Smooth muscle cell (in vitro differentiated cells): Measurements from ENCODE around the gene MYH9. TPM values are rescaled to one million over a fixed set of nuclear protein-coding genes. Genes with fewer than 3 reads are reported as not detected.

Experiments
- DNase-seq: peaks from one replicate; lab custom pipeline; 2025; ENCODE audit not compliant: unreplicated experiment; lab: John Stamatoyannopoulos, UW
- H2AFZ ChIP-seq: fragments of 200-600 bp; sonication (generic); 2 replicates; pipeline ENCODE4 v1.6.0; 2016; ENCODE audit warnings: antibody characterized with exemption, low read depth, mild to moderate bottlenecking
- H3F3A ChIP-seq: fragments of 200-600 bp; sonication (generic); 2 replicates; pipeline ENCODE4 v1.6.0; 2017; ENCODE audit warnings: antibody characterized with exemption, low read depth
- H3K27ac ChIP-seq: fragments of 200-600 bp; sonication (generic); 2 replicates; pipeline ENCODE4 v1.5.1; 2016; ENCODE audit warnings: low read depth, mild to moderate bottlenecking
- H3K27me3 ChIP-seq: fragments of 200-600 bp; sonication (generic); 2 replicates; pipeline ENCODE4 v1.6.1; 2016; ENCODE audit warnings: low read depth, mild to moderate bottlenecking
- H3K36me3 ChIP-seq: fragments of 200-600 bp; sonication (generic); 2 replicates; pipeline ENCODE4 v1.5.1; 2016; ENCODE audit warnings: low read depth
- H3K4me1 ChIP-seq: fragments of 200-600 bp; sonication (generic); 2 replicates; pipeline ENCODE4 v1.5.1; 2016; ENCODE audit warnings: low read depth
- H3K4me2 ChIP-seq: fragments of 200-600 bp; sonication (generic); 2 replicates; pipeline ENCODE4 v1.6.0; 2016; ENCODE audit warnings: mild to moderate bottlenecking
- H3K4me3 ChIP-seq: fragments of 200-600 bp; sonication (generic); 2 replicates; pipeline ENCODE4 v1.5.1; 2016; ENCODE audit warnings: mild to moderate bottlenecking
- H3K79me2 ChIP-seq: fragments of 200-600 bp; sonication (generic); 2 replicates; pipeline ENCODE4 v1.6.0; 2016; ENCODE audit warnings: low read depth, mild to moderate bottlenecking
- H3K9ac ChIP-seq: fragments of 200-600 bp; sonication (generic); 2 replicates; pipeline ENCODE4 v1.6.0; 2016; ENCODE audit warnings: low read depth
- H3K9me3 ChIP-seq: fragments of 200-600 bp; sonication (generic); replicated peaks from 2 replicates; pipeline ENCODE4 v1.5.1; 2016; ENCODE audit warnings: low read depth
- H4K20me1 ChIP-seq: fragments of 200-600 bp; sonication (generic); 2 replicates; pipeline ENCODE4 v1.6.0; 2016; ENCODE audit warnings: low read depth
- CTCF ChIP-seq: fragments of 200-600 bp; sonication (generic); IDR thresholded peaks from 2 replicates; pipeline ENCODE4 v1.5.1; 2017; ENCODE audit warnings: borderline replicate concordance, mild to moderate bottlenecking, antibody characterized with exemption; ENCODE audit not compliant: insufficient read depth, poor library complexity, severe bottlenecking
- WGBS: methylation state at CpG from one replicate; pipeline ENCODE4 v1.1.7; 2016; ENCODE audit warnings: low lambda C conversion rate; 5-methylcytosine and 5-hydroxymethylcytosine counted together
- polyA plus RNA-seq: library from polyadenylated mRNA; unstranded; fragments of >200 nt; fragmentation: Nextera tagmentation; extraction: Ambion mirVana; gene quantifications from 2 replicates; pipeline ENCODE4 v1.2.1, GENCODE V29; 2016
- total RNA-seq: library from RNA; depleted of rRNA; stranded (reverse); fragments of >200 nt; gene quantifications from 2 replicates; pipeline ENCODE4 v1.2.3, GENCODE V29; 2014

The MYH9 gene
- total and polyA plus RNA-seq, 2 experiments from 2014 or later: 350 to 361 TPM

DNA sequence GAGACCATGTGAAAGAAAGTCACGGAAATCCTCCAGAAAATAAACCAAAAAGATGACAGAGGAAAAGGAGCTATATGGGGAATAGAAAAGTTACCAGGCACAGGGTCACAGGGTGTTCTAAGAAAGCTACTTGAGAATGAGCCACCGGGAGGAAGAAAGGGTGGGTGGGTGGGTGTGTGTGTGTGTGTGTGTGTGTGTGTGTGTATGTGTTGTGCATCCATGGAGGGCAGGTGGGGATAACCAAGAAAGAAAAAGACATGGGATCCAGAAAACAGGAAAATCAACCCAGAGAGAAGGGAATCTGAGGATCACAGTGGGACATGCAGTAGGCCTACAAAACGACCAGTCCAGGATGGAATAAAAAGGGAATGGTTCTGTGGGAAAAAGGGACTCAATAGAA is 152.2 kb downstream of the MYH9 start:
- 88% methylated on average over 3 of the region's 3 CpGs for WGBS
- H3K9me3 ChIP-seq: no peaks in the 10 kb centered on the region
- H3K79me2 ChIP-seq: peaks cover 6% of the 10 kb centered on the region
- no peaks in the 10 kb centered on the region for H3K4me1 ChIP-seq
- no peaks in the 10 kb centered on the region for H3F3A ChIP-seq
- no peak overlapping the region for H3K4me3 ChIP-seq
- TF ChIP-seq CTCF: no peak
- H3K36me3 ChIP-seq: no peaks in the 10 kb centered on the region
- H3K27ac ChIP-seq: no peak overlapping the region
- no peak overlapping the region for H2AFZ ChIP-seq
- H4K20me1 ChIP-seq: peaks cover 5% of the 10 kb centered on the region
- H3K4me2 ChIP-seq: no peak overlapping the region
- no peak for DNase-seq
- no peak overlapping the region for H3K9ac ChIP-seq
- no peaks in the 10 kb centered on the region for H3K27me3 ChIP-seq

GRCh38 chr22:36234919-36235318 is 152.8 kb downstream of the MYH9 start:
- no peak overlapping the region for H3K9ac ChIP-seq
- H3F3A ChIP-seq: no peaks in the 10 kb centered on the region
- peaks cover 5% of the 10 kb centered on the region for H4K20me1 ChIP-seq
- H3K27ac ChIP-seq: no peak overlapping the region
- peaks cover 6% of the 10 kb centered on the region for H3K79me2 ChIP-seq
- no peak overlapping the region for H3K4me3 ChIP-seq
- no peaks in the 10 kb centered on the region for H3K4me1 ChIP-seq
- H3K36me3 ChIP-seq: no peaks in the 10 kb centered on the region
- H3K4me2 ChIP-seq: no peak overlapping the region
- no peak for TF ChIP-seq CTCF
- 86% methylated on average over 2 of the region's 2 CpGs for WGBS
- H3K9me3 ChIP-seq: no peaks in the 10 kb centered on the region
- no peak overlapping the region for H2AFZ ChIP-seq
- H3K27me3 ChIP-seq: no peaks in the 10 kb centered on the region
- DNase-seq: no peak

DNA sequence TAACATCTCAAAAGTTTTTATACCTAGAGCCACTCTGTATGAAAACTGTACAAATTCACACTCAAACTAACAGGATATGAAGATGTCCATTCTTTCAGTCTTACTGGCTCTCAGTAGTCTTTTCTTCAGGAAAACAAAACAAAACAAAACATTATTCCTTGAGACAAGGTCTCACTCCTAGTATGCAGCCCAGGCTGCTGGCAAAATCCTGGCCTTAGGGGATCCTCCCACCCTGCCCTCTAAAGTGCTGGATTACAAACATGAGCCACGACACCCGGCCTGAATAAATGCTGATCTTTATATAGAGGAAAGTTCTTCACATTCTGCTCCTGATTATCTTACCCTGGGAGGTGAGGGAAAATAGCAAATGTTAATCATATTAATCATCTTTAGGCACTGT is 153.6 kb downstream of the MYH9 start:
- H3K27me3 ChIP-seq: no peaks in the 10 kb centered on the region
- H3K9ac ChIP-seq: no peak overlapping the region
- DNase-seq: no peak
- H3F3A ChIP-seq: no peaks in the 10 kb centered on the region
- H3K9me3 ChIP-seq: no peaks in the 10 kb centered on the region
- H2AFZ ChIP-seq: no peak overlapping the region
- no peak for TF ChIP-seq CTCF
- H3K4me1 ChIP-seq: no peaks in the 10 kb centered on the region
- peaks cover 5% of the 10 kb centered on the region for H4K20me1 ChIP-seq
- H3K79me2 ChIP-seq: peaks cover 6% of the 10 kb centered on the region
- H3K4me2 ChIP-seq: no peak overlapping the region
- H3K36me3 ChIP-seq: no peaks in the 10 kb centered on the region
- 78% methylated on average over 2 of the region's 2 CpGs for WGBS
- H3K27ac ChIP-seq: no peak overlapping the region
- H3K4me3 ChIP-seq: no peak overlapping the region

DNA sequence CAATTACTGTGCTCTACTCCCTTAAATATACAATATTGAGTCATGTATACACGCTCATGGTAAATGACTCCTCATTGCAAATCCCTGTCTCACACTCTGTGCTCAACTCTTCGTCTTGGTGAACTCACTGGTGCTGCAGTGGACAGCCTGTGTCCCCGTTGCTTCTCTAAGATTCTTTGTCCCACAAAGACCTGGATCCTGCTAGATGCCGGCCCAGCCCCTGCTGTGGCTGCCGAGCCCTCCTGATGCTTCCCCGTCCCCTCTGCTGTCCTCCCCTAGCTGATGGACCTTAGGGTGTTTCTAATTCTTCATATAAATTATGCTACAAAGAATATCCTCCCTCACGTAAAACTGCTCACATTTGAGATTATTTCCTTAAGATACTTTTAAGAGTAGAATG is 154.0 kb downstream of the MYH9 start:
- DNase-seq: no peak
- no peaks in the 10 kb centered on the region for H3K36me3 ChIP-seq
- no peaks in the 10 kb centered on the region for H3K9me3 ChIP-seq
- H3K4me2 ChIP-seq: no peak overlapping the region
- H3F3A ChIP-seq: no peaks in the 10 kb centered on the region
- H3K79me2 ChIP-seq: peaks cover 6% of the 10 kb centered on the region
- no peaks in the 10 kb centered on the region for H3K27me3 ChIP-seq
- no peaks in the 10 kb centered on the region for H3K4me1 ChIP-seq
- 90% methylated on average over 7 of the region's 7 CpGs for WGBS
- TF ChIP-seq CTCF: no peak
- peaks cover 5% of the 10 kb centered on the region for H4K20me1 ChIP-seq
- H3K4me3 ChIP-seq: no peak overlapping the region
- H3K27ac ChIP-seq: no peak overlapping the region
- no peak overlapping the region for H3K9ac ChIP-seq
- no peak overlapping the region for H2AFZ ChIP-seq
